Heart left ventricle (tissue), 13 donors: ENCODE results near the gene KRTAP10-1.

ENCODE experiments used
- POLR2A ChIP-seq, 2 donors: fragments of 450-650 bp; IDR thresholded peaks; one replicate each; pipeline ENCODE4 v1.6.1; 2017; ENCODE audit warnings: antibody characterized with exemption in 2 of 2, mild to moderate bottlenecking in 2 of 2, moderate library complexity in 2 of 2
- TF ChIP-seq, protein P1 (sequence below), 12 donors: fragments of 200-600 bp; sonication (generic) in 4 of 12; IDR thresholded peaks; one replicate each; pipeline versions ENCODE4 v1.5.0 to v1.8.0; 2018 to 2022; ENCODE audit warnings: antibody characterized with exemption in 12 of 12, mild to moderate bottlenecking in 5 of 12
- donor health status: ischemic (EF 13 %, LVEDD 7.1; RV severe dilation, severe dysfunction).
- donor health status: DM: no; HTN: yes; CAD: no.
- donor health status: DM: no; HTN: no; CAD: no.
- donor health status: ischemic (EF 25% LVEDD 6.9; RV normal size, moderate dysfunction).
- donor health status: ischemic (EF 25% LVEDD 5.7; RV mildly dilated, moderate dysfunction).
- donor health status: ischemic (EF 35%, LVEDD 5.7; RV mildly dilated, moderate dysfunction).
- donor health status: nonischemic (EF 11% LVEDD 7.7; RV severe dilation, severe dysfunction).
- donor health status: DM: yes; HTN: yes; CAD: no.
- donor health status: PGD.
- donor health status: ischemic (EF 29% LVEDD 5.4; RV normal size, mild dysfunction).
- donor health status: nonischemic (EF 23%, LVEDD 6.1; RV moderate dilation, normal function).

DNA sequence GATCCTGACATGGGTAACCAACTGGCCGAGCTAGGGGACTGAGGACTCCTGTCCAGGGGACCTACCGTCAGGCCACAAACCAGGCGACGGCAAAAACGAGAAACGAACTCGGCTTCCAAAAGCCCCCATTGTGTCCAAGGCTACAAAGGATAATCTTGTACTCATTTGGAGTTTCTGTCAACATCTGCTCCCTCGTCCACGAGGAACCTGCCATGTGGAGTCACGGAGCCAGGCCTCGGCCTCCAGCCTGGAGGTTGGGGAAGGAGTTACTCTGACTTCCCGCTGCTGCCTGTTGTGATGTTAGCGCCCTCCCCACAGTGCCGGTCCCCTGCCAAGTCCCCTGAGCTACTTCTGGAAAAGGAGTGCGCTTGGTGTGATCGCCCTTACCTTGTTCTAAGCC lies 7.3 kb downstream of the KRTAP10-1 start:
- TF ChIP-seq, protein P1, sequence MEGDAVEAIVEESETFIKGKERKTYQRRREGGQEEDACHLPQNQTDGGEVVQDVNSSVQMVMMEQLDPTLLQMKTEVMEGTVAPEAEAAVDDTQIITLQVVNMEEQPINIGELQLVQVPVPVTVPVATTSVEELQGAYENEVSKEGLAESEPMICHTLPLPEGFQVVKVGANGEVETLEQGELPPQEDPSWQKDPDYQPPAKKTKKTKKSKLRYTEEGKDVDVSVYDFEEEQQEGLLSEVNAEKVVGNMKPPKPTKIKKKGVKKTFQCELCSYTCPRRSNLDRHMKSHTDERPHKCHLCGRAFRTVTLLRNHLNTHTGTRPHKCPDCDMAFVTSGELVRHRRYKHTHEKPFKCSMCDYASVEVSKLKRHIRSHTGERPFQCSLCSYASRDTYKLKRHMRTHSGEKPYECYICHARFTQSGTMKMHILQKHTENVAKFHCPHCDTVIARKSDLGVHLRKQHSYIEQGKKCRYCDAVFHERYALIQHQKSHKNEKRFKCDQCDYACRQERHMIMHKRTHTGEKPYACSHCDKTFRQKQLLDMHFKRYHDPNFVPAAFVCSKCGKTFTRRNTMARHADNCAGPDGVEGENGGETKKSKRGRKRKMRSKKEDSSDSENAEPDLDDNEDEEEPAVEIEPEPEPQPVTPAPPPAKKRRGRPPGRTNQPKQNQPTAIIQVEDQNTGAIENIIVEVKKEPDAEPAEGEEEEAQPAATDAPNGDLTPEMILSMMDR (IDR thresholded peaks at IDR 0.05), result no peak
- TF ChIP-seq POLR2A (IDR thresholded peaks at IDR 0.05), result no peak
